CD4-positive, alpha-beta T cell (primary cell): ENCODE data around the gene SPATA9. TPM values are rescaled to one million over a fixed set of nuclear protein-coding genes. Genes with fewer than 3 reads are reported as not detected.

Experiments used
- ATAC-seq: fragments of 200-7000 bp; cut with Tn5 transposase; one replicate; pipeline ENCODE4 v1.10.0; 2022; ENCODE audit warnings: mild to moderate bottlenecking; ENCODE audit not compliant: poor library complexity
- CTCF ChIA-PET: fragments of 350-600 bp; sonication (Branson Sonifier 250); formaldehyde crosslinking; loops from one replicate; lab custom pipeline; 2021; ENCODE audit warnings: antibody characterized with exemption, inconsistent platforms; lab: Charles Lee
- POLR2A ChIA-PET: fragments of 350-600 bp; sonication (Branson Sonifier 250); formaldehyde crosslinking; loops from one replicate; lab custom pipeline; 2021; ENCODE audit warnings: antibody characterized with exemption, inconsistent platforms; lab: Charles Lee
- DNase-seq, 14 experiments: peaks; one replicate each; pipeline ENCODE4 v3.0.0-alpha.2; 2013 to 2020; ENCODE audit warnings: mixed read lengths in 2 of 14
- H3K27ac ChIP-seq, 2 donors: one replicate each; pipeline versions ENCODE4 v1.5.1 to v1.7.0; 2013; ENCODE audit warnings: low read length in 2 of 2, low read depth in 1 of 2, mild to moderate bottlenecking in 1 of 2
- H3K27me3 ChIP-seq, 2 experiments: 1 replicate in 1 of 2; 2 replicates in 1 of 2; pipeline versions ENCODE4 v1.6.1 to v1.7.0; 2013; ENCODE audit warnings: low read length in 2 of 2, control low read depth in 1 of 2, mild to moderate bottlenecking in 1 of 2, moderate library complexity in 1 of 2; ENCODE audit not compliant: insufficient read depth in 2 of 2, control insufficient read depth in 1 of 2
- H3K36me3 ChIP-seq: one replicate; pipeline ENCODE4 v1.6.1; 2013; ENCODE audit warnings: low read length, control low read depth; ENCODE audit not compliant: insufficient read depth
- H3K4me1 ChIP-seq: one replicate; pipeline ENCODE4 v1.6.1; 2013; ENCODE audit warnings: low read length, control low read depth; ENCODE audit not compliant: insufficient read depth
- H3K4me3 ChIP-seq: one replicate; pipeline ENCODE4 v1.5.1; 2013; ENCODE audit warnings: mild to moderate bottlenecking, low read length, moderate library complexity
- H3K9me3 ChIP-seq, 2 experiments: 1 replicate in 1 of 2; 2 replicates in 1 of 2; pipeline versions ENCODE4 v1.6.1 to v1.7.0; 2013; ENCODE audit warnings: low read length in 2 of 2, mild to moderate bottlenecking in 2 of 2, control low read depth in 1 of 2, moderate library complexity in 1 of 2; ENCODE audit not compliant: control insufficient read depth in 1 of 2, insufficient read depth in 1 of 2
- H3K27ac Mint-ChIP-seq: one replicate; pipeline ENCODE4 v1.8.0; 2020; ENCODE audit warnings: mixed read lengths
- H3K27me3 Mint-ChIP-seq: one replicate; pipeline ENCODE4 v1.8.0; 2021; ENCODE audit warnings: mixed read lengths
- H3K36me3 Mint-ChIP-seq: one replicate; pipeline ENCODE4 v1.8.0; 2021; ENCODE audit warnings: low read depth, mixed read lengths
- H3K4me1 Mint-ChIP-seq: one replicate; pipeline ENCODE4 v1.8.0; 2021; ENCODE audit warnings: low read depth, mixed read lengths
- H3K4me3 Mint-ChIP-seq: one replicate; pipeline ENCODE4 v1.8.0; 2020; ENCODE audit warnings: mild to moderate bottlenecking, mixed read lengths
- H3K9me3 Mint-ChIP-seq: one replicate; pipeline ENCODE4 v1.8.0; 2020; ENCODE audit warnings: mixed read lengths
- intact Hi-C, 2 experiments: fragments of 100-400 bp; cut with DNase I in 1 of 2; cut with micrococcal nuclease in 1 of 2; formaldehyde crosslinking; loops; one replicate each; pipeline versions ENCODE4 v1.15.1 to v1.9.0; 2023 to 2025; cut with DNase I, micrococcal nuclease
- total RNA-seq, 174 experiments: library from RNA in 2 of 174; stranded (reverse) in 2 of 174; gene quantifications; one replicate each; pipeline ENCODE4 v1.2.3 and lab custom pipeline; 2021 to 2026
- TF ChIP-seq, protein P1 (sequence below): fragments of 200-600 bp; IDR thresholded peaks from one replicate; pipeline ENCODE4 v1.8.0; 2022; ENCODE audit warnings: antibody characterized with exemption, mild to moderate bottlenecking

Gene SPATA9
- total RNA-seq, 2 experiments from 2014 or later: not detected

DNA sequence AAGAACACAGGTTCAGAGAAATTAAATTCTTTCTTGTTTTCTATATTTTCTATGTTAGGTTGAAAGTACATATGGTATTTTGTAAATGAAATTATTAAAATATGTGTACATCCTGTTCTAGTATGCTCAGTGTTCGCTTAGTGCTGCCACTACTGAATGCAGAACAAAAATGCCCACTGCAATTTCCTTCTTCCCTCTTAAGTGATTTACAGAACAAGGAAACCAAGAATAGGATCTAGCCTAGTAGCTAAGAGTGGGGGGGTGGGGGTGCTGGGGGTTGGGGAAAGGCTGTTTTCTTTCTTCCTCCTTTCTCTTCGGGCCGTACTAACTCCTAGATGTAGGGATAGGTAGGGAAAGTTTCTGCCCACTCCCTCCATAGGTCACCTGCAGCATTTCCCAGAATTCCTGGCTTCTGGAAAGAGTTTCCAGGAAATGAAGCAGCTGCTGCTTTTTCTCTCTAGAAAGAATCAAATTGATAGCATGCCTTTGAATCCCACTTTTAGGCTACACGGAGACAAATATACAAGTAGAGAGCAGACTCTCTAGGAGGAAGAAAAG, 15.7 kb downstream of the SPATA9 start:
- ChIA-PET POLR2A (interaction anchor here (0.8 to 1.1 kb wide), 2 partner anchors 20 to 114 kb away, joined by 3 read pairs; no protein-coding TSS in a partner anchor), CTCF (interaction anchor here (1.1 kb wide), 1 partner anchor 20 kb away, joined by 4 read pairs; the partner anchor contains the start of gene RFESD)
- Mint-ChIP-seq H3K27me3 (no peaks in the 10 kb centered on the region), H3K4me3 (no peak overlapping the region), H3K36me3 (no peaks in the 10 kb centered on the region), H3K27ac (no peak overlapping the region), H3K4me1 (peaks cover 6% of the 10 kb centered on the region), H3K9me3 (no peaks in the 10 kb centered on the region)
- DNase-seq (no peak), ATAC-seq (no peak)
- Histone ChIP-seq H3K9me3 (no peaks in the 10 kb centered on the region), H3K4me3 (no peak overlapping the region), H3K27ac (no peak overlapping the region), H3K36me3 (no peaks in the 10 kb centered on the region), H3K27me3 (no peaks in the 10 kb centered on the region), H3K4me1 (no peaks in the 10 kb centered on the region)
- TF ChIP-seq, protein P1, sequence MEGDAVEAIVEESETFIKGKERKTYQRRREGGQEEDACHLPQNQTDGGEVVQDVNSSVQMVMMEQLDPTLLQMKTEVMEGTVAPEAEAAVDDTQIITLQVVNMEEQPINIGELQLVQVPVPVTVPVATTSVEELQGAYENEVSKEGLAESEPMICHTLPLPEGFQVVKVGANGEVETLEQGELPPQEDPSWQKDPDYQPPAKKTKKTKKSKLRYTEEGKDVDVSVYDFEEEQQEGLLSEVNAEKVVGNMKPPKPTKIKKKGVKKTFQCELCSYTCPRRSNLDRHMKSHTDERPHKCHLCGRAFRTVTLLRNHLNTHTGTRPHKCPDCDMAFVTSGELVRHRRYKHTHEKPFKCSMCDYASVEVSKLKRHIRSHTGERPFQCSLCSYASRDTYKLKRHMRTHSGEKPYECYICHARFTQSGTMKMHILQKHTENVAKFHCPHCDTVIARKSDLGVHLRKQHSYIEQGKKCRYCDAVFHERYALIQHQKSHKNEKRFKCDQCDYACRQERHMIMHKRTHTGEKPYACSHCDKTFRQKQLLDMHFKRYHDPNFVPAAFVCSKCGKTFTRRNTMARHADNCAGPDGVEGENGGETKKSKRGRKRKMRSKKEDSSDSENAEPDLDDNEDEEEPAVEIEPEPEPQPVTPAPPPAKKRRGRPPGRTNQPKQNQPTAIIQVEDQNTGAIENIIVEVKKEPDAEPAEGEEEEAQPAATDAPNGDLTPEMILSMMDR: no peak
- intact Hi-C loops: loop anchor here (2.0 to 10.0 kb wide), 3 partner anchors 60 to 668 kb away; no protein-coding TSS in a partner anchor

DNA sequence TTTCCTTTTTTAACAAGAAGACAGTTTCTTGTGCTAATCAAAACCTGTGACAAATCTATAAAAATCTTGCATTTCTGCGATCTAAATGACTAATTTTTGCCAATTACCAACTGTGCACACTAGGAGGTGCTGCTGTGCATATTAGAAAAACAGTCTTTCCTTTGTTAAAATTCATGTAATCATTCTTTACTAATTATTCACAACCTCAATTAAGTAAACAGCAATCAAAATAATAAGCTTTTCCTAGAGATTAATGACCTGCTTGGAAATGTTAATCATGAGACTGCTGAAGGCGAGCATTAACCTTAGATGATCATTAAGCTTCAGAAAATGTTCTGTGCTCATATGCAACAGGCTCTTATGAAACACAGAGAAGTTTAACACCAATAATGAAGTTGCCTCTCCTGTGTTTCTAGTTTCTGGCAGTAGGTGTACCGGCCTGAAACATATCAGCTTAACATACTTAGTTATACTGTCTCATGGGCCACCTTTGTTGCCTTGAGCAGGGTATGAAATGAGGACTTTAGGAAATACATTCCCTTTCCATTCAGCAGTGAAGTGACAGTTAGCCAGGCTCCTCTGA, 18.5 kb downstream of the SPATA9 start:
- Mint-ChIP-seq H3K4me3 (no peak overlapping the region), H3K36me3 (no peaks in the 10 kb centered on the region), H3K27ac (no peak overlapping the region), H3K9me3 (no peaks in the 10 kb centered on the region), H3K27me3 (no peaks in the 10 kb centered on the region), H3K4me1 (peaks cover 6% of the 10 kb centered on the region)
- ChIA-PET CTCF (interaction anchor here (0.7 to 2.1 kb wide), 12 partner anchors 9 to 297 kb away, joined by 3 to 10 read pairs (median 4); partner anchors contain the start of genes ELL2 and RFESD), POLR2A (interaction anchor here (0.6 to 1.7 kb wide), 4 partner anchors 17 to 183 kb away, joined by 3 to 9 read pairs (median 4); partner anchors contain the start of gene RFESD)
- intact Hi-C loops: loop anchor here in 1 of 2 experiments (1.0 to 10.0 kb wide), 3 partner anchors 118 to 671 kb away; no protein-coding TSS in a partner anchor
- no peak for ATAC-seq
- H3K27me3 ChIP-seq: no peaks in the 10 kb centered on the region
- DNase-seq: peak in 9 of 14 experiments; percentile 6 to 62 (median 20)
- no peaks in the 10 kb centered on the region for H3K36me3 ChIP-seq
- H3K4me1 ChIP-seq: no peaks in the 10 kb centered on the region
- no peak overlapping the region for H3K4me3 ChIP-seq
- H3K27ac ChIP-seq: no peak overlapping the region
- H3K9me3 ChIP-seq: no peaks in the 10 kb centered on the region
- TF ChIP-seq, protein P1: peak; percentile 95

DNA sequence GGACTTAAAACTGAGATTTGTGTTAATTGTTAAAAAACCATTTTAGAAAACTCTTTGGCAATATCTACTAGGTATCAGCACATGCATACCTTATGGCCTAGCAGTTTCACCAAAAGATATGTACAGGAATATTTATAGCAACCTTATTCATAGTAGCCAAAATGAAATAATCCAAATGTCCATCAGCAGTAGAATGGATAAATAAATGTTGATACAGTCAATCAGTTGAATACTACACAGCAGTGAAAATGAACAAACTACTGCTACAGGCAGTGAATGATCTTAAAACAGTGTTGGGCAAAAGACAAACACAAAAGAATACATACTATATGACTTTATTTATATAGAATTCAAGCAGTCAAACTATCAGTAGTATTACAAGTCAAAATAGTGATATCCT, 19.8 kb downstream of the SPATA9 start:
- Mint-ChIP-seq H3K9me3 (no peaks in the 10 kb centered on the region), H3K27me3 (no peaks in the 10 kb centered on the region), H3K4me1 (peaks cover 6% of the 10 kb centered on the region), H3K36me3 (peaks cover 4% of the 10 kb centered on the region), H3K4me3 (no peak overlapping the region), H3K27ac (no peak overlapping the region)
- Histone ChIP-seq H3K27ac (no peak overlapping the region), H3K4me3 (no peak overlapping the region), H3K9me3 (no peaks in the 10 kb centered on the region), H3K4me1 (no peaks in the 10 kb centered on the region), H3K36me3 (no peaks in the 10 kb centered on the region), H3K27me3 (no peaks in the 10 kb centered on the region)
- ATAC-seq (no peak), DNase-seq (no peak)
- intact Hi-C loops: loop anchor here (2.0 to 10.0 kb wide), 3 partner anchors 119 to 672 kb away; no protein-coding TSS in a partner anchor
- CTCF ChIA-PET: interaction anchor here (1.7 to 2.1 kb wide), 3 partner anchors 10 to 19 kb away, joined by 4 to 10 read pairs (median 5); no protein-coding TSS in a partner anchor
- POLR2A ChIA-PET: no interaction called here
- TF ChIP-seq, protein P1: no peak
